ENCODE data around the gene ABCE1.
A peak's percentile ranks its signal among the peaks of the same experiment; 100 is the strongest.

Gene ABCE1

GRCh38 chr4:145066063-145066501 is 32.0 kb upstream of the ABCE1 start:
- H3K4me2 ChIP-seq: peak overlapping the region in 9 of 11 experiments; percentile 3 to 30 (median 19); a peak in 11 of 22 replicates

DNA sequence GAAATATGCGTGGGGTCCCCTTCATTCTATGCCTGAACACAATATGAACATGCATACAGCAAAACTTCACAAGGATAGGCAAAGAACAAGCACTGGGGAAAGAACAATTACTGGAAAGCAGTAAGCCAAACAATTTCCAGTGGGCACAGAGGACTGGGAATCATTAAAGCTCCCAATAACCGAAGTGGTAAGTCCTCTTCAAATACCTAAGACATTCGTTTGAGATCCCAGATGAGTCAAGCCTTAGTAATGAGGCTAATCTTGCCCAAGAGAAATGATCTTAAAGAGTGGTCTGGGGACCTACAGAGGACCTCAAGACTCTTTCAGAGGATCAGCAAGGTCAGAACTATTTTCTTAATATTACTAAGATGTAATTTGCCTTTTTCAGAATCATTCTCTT is 28.8 kb upstream of the ABCE1 start:
- H3K9ac ChIP-seq: no peak overlapping the region
- H3K27me3 ChIP-seq: no peaks in the 10 kb centered on the region
- H3K4me2 ChIP-seq: no peak overlapping the region
- H3K4me1 ChIP-seq: peaks cover 0 to 16% (median 8%) of the 10 kb centered on the region in 10 experiments; a peak in 13 of 20 replicates
- peaks cover 11 to 37% (median 26%) of the 10 kb centered on the region in 11 experiments; a peak in 17 of 22 replicates for H3K36me3 ChIP-seq
- no peak for TF ChIP-seq Cebpa-rat (IDR thresholded peaks at IDR 0.05)
- no peak overlapping the region for H3K4me3 ChIP-seq
- peaks cover 0 to 4% (median 0%) of the 10 kb centered on the region in 11 experiments; a peak in 2 of 22 replicates for H4K20me1 ChIP-seq
- H3K9me3 ChIP-seq (replicated peaks in 1 of 11): no peaks in the 10 kb centered on the region
- H3K27ac ChIP-seq: no peak overlapping the region

More at GRCh38 chr4:145066063-145066501, 32.0 kb upstream of the ABCE1 start:
- H3K4me3 ChIP-seq: no peak overlapping the region
- no peak overlapping the region for H3K9ac ChIP-seq
- H3K27me3 ChIP-seq: no peaks in the 10 kb centered on the region
- no peak for TF ChIP-seq Cebpa-rat (IDR thresholded peaks at IDR 0.05)
- no peaks in the 10 kb centered on the region for H3K9me3 ChIP-seq (replicated peaks in 1 of 11)
- H4K20me1 ChIP-seq: peaks cover 0 to 6% (median 0%) of the 10 kb centered on the region in 11 experiments; a peak in 3 of 22 replicates
- H3K4me1 ChIP-seq: peaks cover 0 to 16% (median 8%) of the 10 kb centered on the region in 10 experiments; a peak in 13 of 20 replicates
- peaks cover 9 to 55% (median 32%) of the 10 kb centered on the region in 11 experiments; a peak in 20 of 22 replicates for H3K36me3 ChIP-seq
- no peak overlapping the region for H3K27ac ChIP-seq

GRCh38 chr4:145071560-145071959 is 26.6 kb upstream of the ABCE1 start:
- Histone ChIP-seq H3K4me2 (no peak overlapping the region), H3K4me1 (peaks cover 0 to 9% (median 2%) of the 10 kb centered on the region in 10 experiments; a peak in 11 of 20 replicates), H3K4me3 (no peak overlapping the region), H3K9ac (no peak overlapping the region), H3K36me3 (peaks cover 29 to 59% (median 43%) of the 10 kb centered on the region in 11 experiments), H3K9me3 (replicated peaks in 1 of 11) (no peaks in the 10 kb centered on the region), H4K20me1 (peaks cover 0 to 11% (median 8%) of the 10 kb centered on the region in 11 experiments; a peak in 8 of 22 replicates), H3K27me3 (no peaks in the 10 kb centered on the region), H3K27ac (no peak overlapping the region)
- no peak for TF ChIP-seq Cebpa-rat (IDR thresholded peaks at IDR 0.05)

GRCh38 chr4:145075742-145076468 is 22.2 kb upstream of the ABCE1 start:
- peaks cover 0 to 11% (median 8%) of the 10 kb centered on the region in 11 experiments; a peak in 11 of 22 replicates for H4K20me1 ChIP-seq
- TF ChIP-seq Cebpa-rat (IDR thresholded peaks at IDR 0.05): no peak

GRCh38 chr4:145076469-145076855 is 21.6 kb upstream of the ABCE1 start:
- no peak for TF ChIP-seq Cebpa-rat (IDR thresholded peaks at IDR 0.05)
- Histone ChIP-seq H3K9ac (no peak overlapping the region), H3K4me1 (no peaks in the 10 kb centered on the region), H3K36me3 (peaks cover 61 to 73% (median 70%) of the 10 kb centered on the region in 11 experiments), H3K4me2 (no peak overlapping the region), H3K27me3 (no peaks in the 10 kb centered on the region), H3K4me3 (no peak overlapping the region), H4K20me1 (peaks cover 0 to 11% (median 8%) of the 10 kb centered on the region in 11 experiments; a peak in 10 of 22 replicates), H3K27ac (no peak overlapping the region), H3K9me3 (replicated peaks in 1 of 11) (peaks cover 10 to 33% (median 25%) of the 10 kb centered on the region in 11 experiments; a peak in 18 of 22 replicates)

More at GRCh38 chr4:145075742-145076468, 22.2 kb upstream of the ABCE1 start:
- H3K9ac ChIP-seq: no peak overlapping the region
- no peaks in the 10 kb centered on the region for H3K4me1 ChIP-seq
- peaks cover 63 to 73% (median 70%) of the 10 kb centered on the region in 11 experiments for H3K36me3 ChIP-seq
- no peak overlapping the region for H3K4me3 ChIP-seq
- peaks cover 10 to 33% (median 25%) of the 10 kb centered on the region in 11 experiments; a peak in 18 of 22 replicates for H3K9me3 ChIP-seq (replicated peaks in 1 of 11)
- no peaks in the 10 kb centered on the region for H3K27me3 ChIP-seq
- H3K27ac ChIP-seq: no peak overlapping the region
- H3K4me2 ChIP-seq: no peak overlapping the region

DNA sequence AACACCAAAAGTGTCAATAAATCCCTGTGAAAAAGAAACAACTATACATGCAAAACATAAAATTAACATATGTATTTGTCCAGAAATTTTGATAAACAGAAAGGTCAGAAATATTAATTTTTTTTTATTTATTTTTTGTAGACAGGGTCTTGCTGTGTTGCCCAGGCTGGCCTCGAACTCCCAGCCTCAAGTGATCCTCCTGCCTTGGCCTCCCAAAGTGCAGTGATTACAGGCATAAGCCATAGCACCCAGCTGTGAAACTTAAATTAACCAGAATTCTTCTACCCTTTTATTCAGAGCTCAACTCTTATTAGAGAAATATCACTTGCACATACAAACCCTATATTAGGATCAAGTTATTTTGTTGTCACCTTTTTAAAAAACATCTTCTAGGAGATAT is 16.4 kb upstream of the ABCE1 start:
- Histone ChIP-seq H3K27me3 (no peaks in the 10 kb centered on the region), H4K20me1 (peaks cover 0 to 25% (median 0%) of the 10 kb centered on the region in 11 experiments; a peak in 8 of 22 replicates), H3K9ac (no peak overlapping the region), H3K4me1 (peaks cover 0 to 3% (median 0%) of the 10 kb centered on the region in 10 experiments; a peak in 1 of 20 replicates), H3K27ac (no peak overlapping the region), H3K36me3 (peaks cover 66 to 96% (median 83%) of the 10 kb centered on the region in 11 experiments), H3K4me2 (no peak overlapping the region), H3K9me3 (replicated peaks in 1 of 11) (peaks cover 10 to 33% (median 25%) of the 10 kb centered on the region in 11 experiments; a peak in 18 of 22 replicates), H3K4me3 (no peak overlapping the region)
- TF ChIP-seq Cebpa-rat (IDR thresholded peaks at IDR 0.05): no peak

DNA sequence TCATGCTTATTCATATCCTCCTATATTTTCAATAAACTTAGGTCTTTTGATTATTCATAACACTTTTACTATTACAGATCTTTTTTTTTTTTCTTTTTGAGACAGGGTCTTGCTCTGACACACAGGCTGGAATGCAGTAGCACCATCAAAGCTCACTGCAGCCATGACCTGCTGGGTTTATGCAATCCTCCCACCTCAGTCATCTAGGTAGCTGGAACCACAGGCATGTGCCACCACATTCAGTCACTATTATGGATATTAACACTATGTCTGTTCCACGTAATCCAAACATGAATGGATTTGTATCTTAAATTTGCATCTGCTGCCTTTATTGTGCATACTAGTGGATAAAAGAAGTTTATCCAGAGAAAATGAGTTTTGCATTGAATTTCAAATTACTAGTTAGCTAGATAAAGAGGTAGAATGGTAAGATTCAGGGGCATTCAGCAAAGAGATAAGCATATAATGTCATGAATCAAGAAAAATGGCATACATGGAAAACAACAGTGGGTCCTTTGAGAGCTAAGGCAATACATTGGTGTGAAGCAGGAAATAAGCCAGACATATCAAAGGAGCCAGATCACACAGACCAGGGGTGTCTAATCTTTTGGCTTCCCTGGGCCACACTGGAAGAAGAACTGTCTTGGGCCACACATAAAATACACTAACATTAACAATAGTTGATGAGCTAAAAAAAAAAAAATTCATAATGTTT is 14.1 kb upstream of the ABCE1 start:
- Histone ChIP-seq H3K4me2 (no peak overlapping the region), H3K9me3 (replicated peaks in 1 of 11) (peaks cover 0 to 13% (median 7%) of the 10 kb centered on the region in 11 experiments; a peak in 14 of 22 replicates), H3K27me3 (no peaks in the 10 kb centered on the region), H3K9ac (no peak overlapping the region), H3K4me3 (no peak overlapping the region), H3K4me1 (peaks cover 9 to 18% (median 14%) of the 10 kb centered on the region in 10 experiments; a peak in 19 of 20 replicates), H3K27ac (no peak overlapping the region), H3K36me3 (peaks cover 64 to 95% (median 83%) of the 10 kb centered on the region in 11 experiments), H4K20me1 (peaks cover 0 to 25% (median 0%) of the 10 kb centered on the region in 11 experiments; a peak in 7 of 22 replicates)
- TF ChIP-seq Cebpa-rat (IDR thresholded peaks at IDR 0.05): no peak

DNA sequence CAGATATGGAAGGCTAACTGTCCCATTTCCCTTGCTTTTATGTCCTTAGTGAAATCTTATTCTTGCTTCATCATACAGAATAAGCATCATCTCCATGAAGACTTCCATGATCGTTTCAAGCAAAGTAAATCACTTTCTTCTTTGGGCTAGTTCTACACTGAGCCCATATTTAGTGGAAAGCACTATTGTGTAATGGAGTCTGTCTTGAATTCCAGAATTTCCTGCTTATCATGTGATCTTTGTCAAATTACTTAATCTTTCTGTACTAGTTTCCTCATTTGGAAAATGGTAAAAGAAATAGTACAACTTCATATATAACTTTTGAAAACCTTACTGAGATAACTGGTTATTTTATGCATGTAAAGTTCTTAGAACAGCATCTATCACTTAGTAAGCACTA is 7.7 kb upstream of the ABCE1 start:
- Histone ChIP-seq H3K9me3 (replicated peaks in 1 of 11) (peaks cover 14 to 25% (median 19%) of the 10 kb centered on the region in 11 experiments), H3K4me1 (peaks cover 9 to 35% (median 13%) of the 10 kb centered on the region in 10 experiments; a peak in 19 of 20 replicates), H3K27ac (peak overlapping the region in 2 of 11 experiments; percentile 30 to 35; a peak in 3 of 22 replicates), H3K4me3 (no peak overlapping the region), H3K36me3 (peaks cover 84 to 100% (median 98%) of the 10 kb centered on the region in 11 experiments), H3K9ac (no peak overlapping the region), H3K27me3 (no peaks in the 10 kb centered on the region), H4K20me1 (peaks cover 0 to 20% (median 0%) of the 10 kb centered on the region in 11 experiments; a peak in 5 of 22 replicates), H3K4me2 (peak overlapping the region in 2 of 11 experiments; percentile 39 to 58; a peak in 2 of 22 replicates)
- TF ChIP-seq Cebpa-rat (IDR thresholded peaks at IDR 0.05): no peak
